ENCODE data around the gene IRX5.

Gene IRX5

DNA sequence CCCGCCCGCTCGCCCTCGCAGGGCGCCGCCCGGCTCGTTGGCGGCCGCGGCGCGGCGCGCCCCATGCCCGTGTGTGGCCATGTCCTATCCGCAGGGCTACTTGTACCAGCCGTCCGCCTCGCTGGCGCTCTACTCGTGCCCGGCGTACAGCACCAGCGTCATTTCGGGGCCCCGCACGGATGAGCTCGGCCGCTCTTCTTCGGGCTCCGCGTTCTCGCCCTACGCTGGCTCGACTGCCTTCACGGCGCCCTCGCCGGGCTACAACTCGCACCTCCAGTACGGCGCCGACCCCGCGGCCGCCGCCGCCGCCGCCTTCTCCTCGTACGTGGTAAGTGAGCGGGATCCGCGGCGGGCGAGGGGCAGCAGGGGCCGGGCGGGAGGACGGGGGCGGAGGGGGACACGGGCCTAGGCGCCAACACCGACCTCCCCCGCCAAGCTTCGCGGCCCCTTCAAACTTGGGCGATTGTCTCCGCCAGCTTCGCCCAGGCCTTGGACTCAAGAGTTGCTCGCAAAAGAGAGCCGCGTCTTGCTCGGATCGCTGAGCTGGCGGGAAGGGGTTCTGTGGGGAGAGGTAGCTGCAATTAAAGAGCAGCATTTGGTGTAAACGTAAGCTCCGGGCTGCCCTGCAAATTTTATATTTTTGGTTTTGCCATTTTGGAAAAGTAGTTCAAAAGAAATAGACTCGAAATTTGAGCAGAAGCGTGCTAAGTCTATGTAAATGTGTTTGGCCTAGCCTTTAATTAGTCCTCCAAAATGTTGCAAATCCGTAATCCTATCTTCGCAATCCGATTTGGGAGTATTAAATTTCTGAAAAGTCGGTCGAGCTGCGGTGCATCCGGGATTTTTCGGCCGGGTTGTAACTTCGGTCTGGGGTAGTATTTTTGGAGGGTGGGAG is 702 bp downstream of the IRX5 start:
- TF ChIP-seq CTCF (IDR thresholded peaks at IDR 0.05): no peak

GRCh38 chr16:54932021-54932660 is 1.5 kb downstream of the IRX5 start:
- no peak for TF ChIP-seq CTCF (IDR thresholded peaks at IDR 0.05)

DNA sequence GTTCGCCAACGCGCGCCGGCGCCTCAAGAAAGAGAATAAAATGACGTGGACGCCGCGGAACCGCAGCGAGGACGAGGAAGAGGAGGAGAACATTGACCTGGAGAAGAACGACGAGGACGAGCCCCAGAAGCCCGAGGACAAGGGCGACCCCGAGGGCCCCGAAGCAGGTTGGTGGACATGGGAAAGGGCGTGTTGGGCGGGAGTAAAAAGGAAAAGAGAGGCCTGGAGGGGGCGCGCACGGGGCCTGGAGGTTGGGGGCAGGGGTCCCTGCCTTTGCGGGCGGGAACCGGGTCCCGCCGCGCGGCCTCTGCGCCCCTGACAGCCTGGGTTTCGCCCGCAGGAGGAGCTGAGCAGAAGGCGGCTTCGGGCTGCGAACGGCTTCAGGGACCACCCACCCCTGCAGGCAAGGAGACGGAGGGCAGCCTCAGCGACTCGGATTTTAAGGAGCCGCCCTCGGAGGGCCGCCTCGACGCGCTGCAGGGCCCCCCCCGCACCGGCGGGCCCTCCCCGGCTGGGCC is 2.1 kb downstream of the IRX5 start:
- TF ChIP-seq CTCF (IDR thresholded peaks at IDR 0.05): no peak

DNA sequence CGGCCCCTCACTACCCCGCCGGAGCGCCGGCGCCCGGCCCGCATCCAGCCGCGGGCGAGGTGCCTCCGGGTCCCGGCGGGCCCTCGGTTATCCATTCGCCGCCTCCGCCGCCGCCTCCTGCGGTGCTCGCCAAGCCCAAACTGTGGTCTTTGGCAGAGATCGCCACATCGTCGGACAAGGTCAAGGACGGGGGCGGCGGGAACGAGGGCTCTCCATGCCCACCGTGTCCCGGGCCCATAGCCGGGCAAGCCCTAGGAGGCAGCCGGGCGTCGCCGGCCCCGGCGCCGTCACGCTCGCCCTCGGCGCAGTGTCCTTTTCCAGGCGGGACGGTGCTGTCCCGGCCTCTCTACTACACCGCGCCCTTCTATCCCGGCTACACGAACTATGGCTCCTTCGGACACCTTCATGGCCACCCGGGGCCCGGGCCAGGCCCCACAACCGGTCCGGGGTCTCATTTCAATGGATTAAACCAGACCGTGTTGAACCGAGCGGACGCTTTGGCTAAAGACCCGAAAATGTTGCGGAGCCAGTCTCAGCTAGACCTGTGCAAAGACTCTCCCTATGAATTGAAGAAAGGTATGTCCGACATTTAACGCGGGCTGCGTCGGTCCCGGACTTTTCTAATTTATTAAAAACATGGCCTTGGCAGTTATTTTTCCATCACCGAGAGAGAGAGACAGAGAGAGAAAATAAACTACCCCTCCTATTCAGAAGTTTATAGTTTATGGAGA is 2.8 kb downstream of the IRX5 start:
- no peak for TF ChIP-seq CTCF (IDR thresholded peaks at IDR 0.05)

- TF ChIP-seq CTCF (IDR thresholded peaks at IDR 0.05): no peak
Observed at GRCh38 chr16:54934481-54935265, 4.0 kb downstream of the IRX5 start.

DNA sequence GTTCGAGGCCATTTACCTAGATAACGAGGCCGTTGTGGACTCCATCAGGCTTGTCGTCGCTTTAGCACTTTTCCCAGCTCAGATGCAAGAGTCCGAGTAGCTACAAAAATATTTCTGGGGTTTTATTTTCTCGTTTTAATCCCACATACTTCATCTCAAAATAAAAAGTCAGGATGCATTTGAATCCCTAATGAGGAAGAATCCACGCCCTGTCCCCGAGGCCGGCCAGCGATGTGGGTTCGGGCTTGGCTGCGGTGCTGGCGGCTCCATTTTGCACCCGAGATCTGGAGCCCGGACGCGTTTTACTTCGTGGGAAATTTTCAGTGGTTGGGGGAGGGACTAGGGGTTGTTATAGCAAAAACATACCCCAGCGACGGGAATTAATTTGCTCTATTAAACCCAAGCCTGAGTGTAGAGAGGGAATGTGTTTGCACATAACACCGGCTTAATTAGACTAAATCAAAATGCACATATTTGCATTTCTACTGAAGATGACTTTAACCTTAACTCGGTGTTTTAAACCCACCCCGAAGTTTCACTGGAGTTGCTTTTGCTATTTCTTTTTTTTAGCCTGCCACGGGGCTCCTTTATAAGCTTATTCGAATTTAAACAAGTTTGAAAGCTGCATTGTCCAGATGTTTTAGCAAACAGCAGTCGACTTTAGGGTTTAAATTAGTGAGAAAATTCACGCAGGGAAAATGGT is 4.8 kb downstream of the IRX5 start:
- TF ChIP-seq CTCF (IDR thresholded peaks at IDR 0.05): no peak
